ENCODE data around the gene PRELID1. TPM values are rescaled to one million over a fixed set of nuclear protein-coding genes. Genes with fewer than 3 reads are reported as not detected.

PRELID1 gene
- total RNA-seq, 1 donor from 2014 or later = 81.2 TPM

DNA sequence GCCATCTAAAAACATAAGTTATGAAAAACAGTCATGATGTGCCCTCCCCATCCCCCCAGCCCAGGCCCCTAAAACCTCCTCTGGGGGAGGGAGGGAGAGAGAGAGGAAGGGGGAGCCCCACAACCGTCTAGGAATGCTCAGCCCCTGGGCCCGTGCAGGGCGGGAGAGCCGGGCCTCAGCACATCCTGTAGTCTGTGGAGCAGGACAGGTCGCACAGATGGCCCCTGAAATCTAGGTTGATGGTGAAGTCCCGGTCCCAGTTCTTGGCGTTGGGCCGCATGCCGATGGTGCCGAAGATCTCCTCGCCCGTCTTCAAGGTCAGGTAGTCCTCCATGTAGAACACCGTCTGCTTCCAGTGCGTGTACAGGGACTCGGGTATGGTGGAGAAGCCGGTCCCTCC lies 38.2 kb upstream of the PRELID1 start:
- Mint-ChIP-seq H3K27ac (no peak overlapping the region), H3K4me3 (no peak overlapping the region), H3K4me1 (no peaks in the 10 kb centered on the region), H3K36me3 (peaks cover 37% of the 10 kb centered on the region), H3K9me3 (no peaks in the 10 kb centered on the region), H3K27me3 (ENCODE audit: low read depth) (no peaks in the 10 kb centered on the region)
- TF ChIP-seq, protein P1, sequence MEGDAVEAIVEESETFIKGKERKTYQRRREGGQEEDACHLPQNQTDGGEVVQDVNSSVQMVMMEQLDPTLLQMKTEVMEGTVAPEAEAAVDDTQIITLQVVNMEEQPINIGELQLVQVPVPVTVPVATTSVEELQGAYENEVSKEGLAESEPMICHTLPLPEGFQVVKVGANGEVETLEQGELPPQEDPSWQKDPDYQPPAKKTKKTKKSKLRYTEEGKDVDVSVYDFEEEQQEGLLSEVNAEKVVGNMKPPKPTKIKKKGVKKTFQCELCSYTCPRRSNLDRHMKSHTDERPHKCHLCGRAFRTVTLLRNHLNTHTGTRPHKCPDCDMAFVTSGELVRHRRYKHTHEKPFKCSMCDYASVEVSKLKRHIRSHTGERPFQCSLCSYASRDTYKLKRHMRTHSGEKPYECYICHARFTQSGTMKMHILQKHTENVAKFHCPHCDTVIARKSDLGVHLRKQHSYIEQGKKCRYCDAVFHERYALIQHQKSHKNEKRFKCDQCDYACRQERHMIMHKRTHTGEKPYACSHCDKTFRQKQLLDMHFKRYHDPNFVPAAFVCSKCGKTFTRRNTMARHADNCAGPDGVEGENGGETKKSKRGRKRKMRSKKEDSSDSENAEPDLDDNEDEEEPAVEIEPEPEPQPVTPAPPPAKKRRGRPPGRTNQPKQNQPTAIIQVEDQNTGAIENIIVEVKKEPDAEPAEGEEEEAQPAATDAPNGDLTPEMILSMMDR (IDR thresholded peaks at IDR 0.05; ENCODE audit: unreplicated experiment) = no peak
- no peak for DNase-seq (ENCODE audit: low spot score in 2 of 2, unreplicated experiment in 2 of 2)

GRCh38 chr5:177269232-177269895 lies 34.2 kb upstream of the PRELID1 start:
- TF ChIP-seq, protein P1 (IDR thresholded peaks at IDR 0.05; ENCODE audit: unreplicated experiment) = no peak
- H3K27me3 Mint-ChIP-seq (ENCODE audit: low read depth) = no peaks in the 10 kb centered on the region
- H3K4me3 Mint-ChIP-seq = no peak overlapping the region
- H3K9me3 Mint-ChIP-seq = no peaks in the 10 kb centered on the region
- no peak for DNase-seq (ENCODE audit: low spot score in 2 of 2, unreplicated experiment in 2 of 2)
- peaks cover 38% of the 10 kb centered on the region for H3K36me3 Mint-ChIP-seq
- H3K4me1 Mint-ChIP-seq = no peaks in the 10 kb centered on the region
- peak overlapping the region; percentile 57 for H3K27ac Mint-ChIP-seq

DNA sequence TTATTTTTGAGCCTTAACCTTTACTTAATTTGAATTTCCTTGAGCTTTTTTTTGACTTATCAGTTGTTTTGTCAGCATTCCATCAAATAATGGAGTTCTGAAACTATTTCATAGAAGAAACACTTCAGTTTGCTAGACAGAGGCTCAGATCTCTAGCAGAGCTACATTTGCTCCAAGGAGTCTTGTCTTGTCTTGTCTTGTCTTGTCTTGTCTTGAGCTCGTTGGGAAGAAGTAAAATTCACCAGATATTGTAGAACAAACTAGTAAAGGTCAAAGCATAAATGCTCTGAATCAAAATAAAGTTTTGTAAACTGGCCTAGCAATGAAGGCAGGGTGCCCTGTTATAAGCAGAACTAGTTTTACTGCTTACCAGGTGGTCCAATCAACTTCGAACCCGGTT lies 33.6 kb upstream of the PRELID1 start:
- H3K4me3 Mint-ChIP-seq = no peak overlapping the region
- H3K27ac Mint-ChIP-seq = no peak overlapping the region

GRCh38 chr5:177270653-177271052 lies 32.9 kb upstream of the PRELID1 start:
- TF ChIP-seq, protein P1 (IDR thresholded peaks at IDR 0.05; ENCODE audit: unreplicated experiment) = no peak
- peaks cover 35% of the 10 kb centered on the region for H3K36me3 Mint-ChIP-seq

More for the DNA sequence above, 33.6 kb upstream of the PRELID1 start:
- TF ChIP-seq, protein P1 (IDR thresholded peaks at IDR 0.05; ENCODE audit: unreplicated experiment) = no peak
- Mint-ChIP-seq H3K4me1 (no peaks in the 10 kb centered on the region), H3K27me3 (ENCODE audit: low read depth) (no peaks in the 10 kb centered on the region), H3K36me3 (peaks cover 37% of the 10 kb centered on the region), H3K9me3 (no peaks in the 10 kb centered on the region)
- no peak for DNase-seq (ENCODE audit: low spot score in 2 of 2, unreplicated experiment in 2 of 2)

GRCh38 chr5:177271113-177271512 lies 32.5 kb upstream of the PRELID1 start:
- Mint-ChIP-seq H3K4me3 (no peak overlapping the region), H3K4me1 (no peaks in the 10 kb centered on the region), H3K36me3 (peaks cover 30% of the 10 kb centered on the region), H3K27ac (no peak overlapping the region), H3K27me3 (ENCODE audit: low read depth) (no peaks in the 10 kb centered on the region), H3K9me3 (no peaks in the 10 kb centered on the region)
- TF ChIP-seq, protein P1 (IDR thresholded peaks at IDR 0.05; ENCODE audit: unreplicated experiment) = no peak
- DNase-seq (ENCODE audit: low spot score in 2 of 2, unreplicated experiment in 2 of 2) = no peak

More at GRCh38 chr5:177270653-177271052, 32.9 kb upstream of the PRELID1 start:
- Mint-ChIP-seq H3K9me3 (no peaks in the 10 kb centered on the region), H3K4me1 (no peaks in the 10 kb centered on the region), H3K27ac (peak overlapping the region; percentile 6), H3K4me3 (no peak overlapping the region), H3K27me3 (ENCODE audit: low read depth) (no peaks in the 10 kb centered on the region)
- DNase-seq (ENCODE audit: low spot score in 2 of 2, unreplicated experiment in 2 of 2) = no peak
